HPDE6-E6E7 (cell line): ENCODE data around the gene CACNA2D1.

Experiments
- DNase-seq: peaks from one replicate; pipeline ENCODE4 v3.0.0; 2011; ENCODE audit warnings: missing footprints; ENCODE audit errors: extremely low spot score

Gene CACNA2D1

GRCh38 chr7:82230811-82231581, 212.6 kb downstream of the CACNA2D1 start:
- DNase-seq = no peak

GRCh38 chr7:82229164-82229563, 214.4 kb downstream of the CACNA2D1 start:
- DNase-seq = no peak

GRCh38 chr7:82226191-82226590, 217.4 kb downstream of the CACNA2D1 start:
- DNase-seq = no peak

GRCh38 chr7:82224529-82224928, 219.0 kb downstream of the CACNA2D1 start:
- no peak for DNase-seq

GRCh38 chr7:82223580-82223979, 220.0 kb downstream of the CACNA2D1 start:
- DNase-seq = no peak

- DNase-seq = no peak
These were observed 222.4 kb downstream of the CACNA2D1 start for GRCh38 chr7:82221152-82221674.

GRCh38 chr7:82212466-82212865, 231.1 kb downstream of the CACNA2D1 start:
- DNase-seq = no peak

GRCh38 chr7:82211333-82211732, 232.2 kb downstream of the CACNA2D1 start:
- no peak for DNase-seq

GRCh38 chr7:82210416-82211184, 233.0 kb downstream of the CACNA2D1 start:
- no peak for DNase-seq

- DNase-seq = no peak
These were observed 234.3 kb downstream of the CACNA2D1 start for GRCh38 chr7:82209179-82209747.

GRCh38 chr7:82204694-82205093, 238.9 kb downstream of the CACNA2D1 start:
- no peak for DNase-seq

- no peak for DNase-seq
These were observed 240.6 kb downstream of the CACNA2D1 start for GRCh38 chr7:82202965-82203364.

GRCh38 chr7:82202107-82202506, 241.5 kb downstream of the CACNA2D1 start:
- no peak for DNase-seq

- no peak for DNase-seq
These were observed 243.0 kb downstream of the CACNA2D1 start for GRCh38 chr7:82200601-82201000.

GRCh38 chr7:82194016-82194643, 249.4 kb downstream of the CACNA2D1 start:
- DNase-seq = peak; percentile 23

- no peak for DNase-seq
These were observed 254.9 kb downstream of the CACNA2D1 start for GRCh38 chr7:82188636-82189035.

- no peak for DNase-seq
These were observed 258.1 kb downstream of the CACNA2D1 start for GRCh38 chr7:82185443-82185842.

- no peak for DNase-seq
These were observed 259.9 kb downstream of the CACNA2D1 start for GRCh38 chr7:82183634-82184033.

- DNase-seq = no peak
These were observed 264.3 kb downstream of the CACNA2D1 start for GRCh38 chr7:82179311-82179710.

- no peak for DNase-seq
These were observed 268.3 kb downstream of the CACNA2D1 start for GRCh38 chr7:82175319-82175718.

- DNase-seq = no peak
These were observed 270.1 kb downstream of the CACNA2D1 start for GRCh38 chr7:82173400-82174021.

GRCh38 chr7:82172881-82173280, 270.7 kb downstream of the CACNA2D1 start:
- DNase-seq = no peak
